Loucy (cell line): ENCODE results near the gene NF1.

ENCODE experiments used
- CTCF ChIP-seq: fragments of 200-600 bp; sonication (generic); conservative IDR thresholded peaks from 2 replicates; pipeline ENCODE4 v1.5.1; 2014; ENCODE audit warnings: mild to moderate bottlenecking, antibody characterized with exemption, low read length
- EZH2phosphoT487 ChIP-seq: fragments of 200-600 bp; IDR thresholded peaks from 2 replicates; pipeline ENCODE4 v1.6.1; 2018; ENCODE audit warnings: antibody characterized with exemption, mild to moderate bottlenecking, moderate library complexity, borderline replicate concordance

GRCh38 chr17:31339906-31340661, 245.3 kb downstream of the NF1 start:
- no peak for TF ChIP-seq CTCF
- no peak for TF ChIP-seq EZH2phosphoT487
